ENCODE results near the gene HCN2. TPM values are rescaled to one million over a fixed set of nuclear protein-coding genes. Genes with fewer than 3 reads are reported as not detected.

Gene HCN2
- 0.37 and 0.59 TPM in 2 replicates for total RNA-seq

DNA sequence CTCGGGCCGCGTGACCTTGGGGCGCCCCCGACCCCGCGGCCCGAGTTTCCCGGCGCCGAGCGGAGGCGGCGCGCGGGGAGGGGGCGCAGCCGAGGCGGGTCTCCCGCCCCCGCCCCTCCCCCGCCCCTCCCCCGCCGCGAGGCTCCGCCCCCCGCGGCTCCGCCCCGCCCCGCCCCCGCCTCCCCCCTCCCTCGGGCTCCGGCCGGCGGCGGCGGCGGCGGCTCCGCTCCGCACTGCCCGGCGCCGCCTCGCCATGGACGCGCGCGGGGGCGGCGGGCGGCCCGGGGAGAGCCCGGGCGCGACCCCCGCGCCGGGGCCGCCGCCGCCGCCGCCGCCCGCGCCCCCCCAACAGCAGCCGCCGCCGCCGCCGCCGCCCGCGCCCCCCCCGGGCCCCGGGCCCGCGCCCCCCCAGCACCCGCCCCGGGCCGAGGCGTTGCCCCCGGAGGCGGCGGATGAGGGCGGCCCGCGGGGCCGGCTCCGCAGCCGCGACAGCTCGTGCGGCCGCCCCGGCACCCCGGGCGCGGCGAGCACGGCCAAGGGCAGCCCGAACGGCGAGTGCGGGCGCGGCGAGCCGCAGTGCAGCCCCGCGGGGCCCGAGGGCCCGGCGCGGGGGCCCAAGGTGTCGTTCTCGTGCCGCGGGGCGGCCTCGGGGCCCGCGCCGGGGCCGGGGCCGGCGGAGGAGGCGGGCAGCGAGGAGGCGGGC, at the start of gene HCN2:
Gene HCN2, plus strand, starts transcription at position 189 of the 703 bp plus-strand sequence. Its CDS starts 65 bp downstream, at position 254.

DNA sequence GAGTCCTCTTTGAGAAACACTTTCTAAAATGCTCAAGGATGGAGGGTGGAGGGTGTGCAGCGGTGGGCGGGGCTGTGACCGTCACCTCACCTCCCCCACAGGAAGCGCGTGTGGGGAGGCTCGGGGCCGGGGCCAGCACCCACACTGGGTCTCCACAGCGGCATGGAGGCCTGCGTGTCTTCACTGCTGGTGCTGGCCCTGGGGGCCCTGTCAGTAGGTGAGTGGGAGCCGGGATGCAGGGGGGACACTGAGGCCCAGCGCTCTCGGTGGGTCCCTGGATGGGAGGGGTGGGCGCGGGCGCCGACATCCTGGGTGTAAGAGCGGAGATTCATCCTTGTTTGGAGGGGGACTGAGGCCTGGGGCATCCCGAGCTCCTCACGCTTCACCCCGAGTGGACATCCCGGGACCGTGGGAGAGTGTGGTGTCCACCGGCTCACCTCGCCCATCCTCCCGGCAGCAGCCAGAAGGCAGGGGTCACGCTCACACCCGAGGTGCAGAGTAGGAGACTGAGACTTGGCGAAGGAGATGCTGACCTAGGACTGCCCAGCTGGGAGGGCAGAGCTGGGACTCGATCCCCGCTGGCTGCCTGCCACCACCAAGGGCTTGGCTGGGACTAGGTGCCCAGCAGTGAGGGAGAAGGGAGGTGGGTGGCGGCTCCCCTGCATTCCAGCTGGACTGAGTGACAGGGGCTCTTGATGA, 45.6 kb upstream of the HCN2 start, which contains the start of gene GZMM:
Gene GZMM, plus strand, starts transcription at position 144 of the 699 bp plus-strand sequence. Its CDS starts 19 bp downstream, at position 163.

DNA sequence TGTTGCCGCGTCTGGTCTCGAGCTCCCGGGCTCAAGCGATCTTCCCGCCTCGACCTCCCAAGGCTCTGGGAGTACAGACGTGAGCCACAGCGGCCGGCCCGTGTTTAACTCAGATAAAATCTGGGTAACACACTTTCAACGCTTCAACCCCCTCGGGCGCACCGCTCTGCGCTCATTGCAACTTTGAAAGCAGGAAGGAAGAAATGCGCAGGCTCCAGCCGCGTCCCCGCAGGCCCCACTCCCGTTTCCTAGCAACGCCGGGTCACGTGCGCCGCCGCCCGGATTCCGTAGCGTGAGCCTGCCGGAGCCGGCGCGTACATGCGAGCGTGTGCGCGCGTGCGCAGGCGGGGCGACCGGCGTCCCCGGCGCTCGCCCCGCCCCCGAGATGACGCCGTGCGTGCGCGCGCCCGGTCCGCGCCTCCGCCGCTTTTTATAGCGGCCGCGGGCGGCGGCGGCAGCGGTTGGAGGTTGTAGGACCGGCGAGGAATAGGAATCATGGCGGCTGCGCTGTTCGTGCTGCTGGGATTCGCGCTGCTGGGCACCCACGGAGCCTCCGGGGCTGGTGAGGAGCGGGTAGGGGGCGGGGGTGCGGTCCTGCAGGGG, 17.4 kb upstream of the HCN2 start, which contains the start of gene BSG:
Gene BSG, plus strand, starts transcription at position 457 of the 603 bp plus-strand sequence. Its CDS starts 39 bp downstream, at position 496.

DNA sequence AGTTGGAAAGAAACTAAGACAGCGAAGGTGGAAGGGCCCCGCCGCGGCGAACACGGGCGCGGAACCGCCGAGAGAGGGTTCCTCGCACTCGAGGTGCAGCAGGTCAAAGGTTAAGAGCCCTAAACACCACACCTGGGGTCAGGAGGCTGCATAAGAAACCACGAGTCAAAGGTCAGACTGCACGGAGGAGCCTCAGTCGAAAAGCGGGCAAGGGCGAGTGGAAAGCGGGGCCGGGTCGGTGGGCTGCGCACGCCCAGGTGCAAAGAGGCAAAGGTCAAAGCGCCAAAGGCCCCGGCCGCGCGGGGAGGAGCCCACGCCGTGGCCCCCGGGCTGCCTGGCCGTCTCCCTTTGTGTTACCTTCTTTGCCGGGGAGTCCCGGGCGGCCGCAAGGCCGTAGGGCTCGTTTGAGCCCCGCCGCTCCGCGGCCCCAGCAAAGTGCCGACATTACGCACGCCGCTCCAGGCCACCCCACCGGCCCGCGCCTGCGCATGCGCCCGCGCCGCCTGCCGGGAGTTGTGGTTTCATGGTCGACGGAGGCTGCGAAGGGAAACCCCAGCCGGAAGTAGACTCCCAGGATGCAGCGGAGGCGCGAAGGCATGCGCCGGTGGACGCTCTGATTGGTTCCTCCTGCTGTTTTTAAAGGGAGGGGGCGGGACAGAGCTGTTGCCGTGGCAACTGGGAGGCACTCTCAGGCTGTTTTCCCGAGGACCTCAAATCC, 43.5 kb downstream of the HCN2 start, which contains the start of gene POLRMT:
Gene POLRMT, minus strand, starts transcription at position 470 of the 718 bp plus-strand sequence. Its CDS starts 25 bp downstream, at position 445.

DNA sequence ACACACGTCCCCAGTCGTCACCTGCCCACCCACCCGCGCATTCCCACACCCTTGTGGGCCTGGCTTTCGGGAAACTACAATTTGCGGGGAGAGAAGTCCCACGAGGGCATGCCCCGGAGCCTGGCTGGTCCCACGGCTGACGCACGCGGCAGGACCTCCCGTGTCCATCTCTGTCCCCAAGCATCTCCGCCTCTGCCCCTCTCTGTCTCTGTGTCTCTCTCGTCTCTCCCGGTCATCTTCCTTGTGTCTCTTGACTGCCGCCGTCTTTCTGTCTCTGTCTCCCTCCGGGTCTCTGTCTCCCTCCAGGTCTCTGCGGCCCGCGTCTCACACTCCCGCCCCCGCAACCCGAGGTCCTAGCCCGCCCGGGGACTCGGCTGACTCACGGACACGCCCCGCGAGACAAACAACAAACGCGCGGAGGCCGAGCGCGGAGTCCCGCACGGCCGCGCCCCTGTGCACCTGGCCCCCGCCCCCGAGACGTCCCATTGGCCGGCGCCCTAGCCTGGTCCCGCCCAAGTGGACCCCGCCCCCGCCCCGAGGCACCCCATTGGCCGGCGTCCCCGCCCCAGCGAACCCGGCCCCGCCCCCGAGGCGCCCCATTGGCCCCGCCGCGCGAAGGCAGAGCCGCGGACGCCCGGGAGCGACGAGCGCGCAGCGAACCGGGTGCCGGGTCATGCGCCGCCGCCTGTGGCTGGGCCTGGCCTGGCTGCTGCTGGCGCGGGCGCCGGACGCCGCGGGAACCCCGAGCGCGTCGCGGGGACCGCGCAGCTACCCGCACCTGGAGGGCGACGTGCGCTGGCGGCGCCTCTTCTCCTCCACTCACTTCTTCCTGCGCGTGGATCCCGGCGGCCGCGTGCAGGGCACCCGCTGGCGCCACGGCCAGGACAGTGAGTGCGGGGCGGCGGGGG, 49.8 kb downstream of the HCN2 start, which contains the start of gene FGF22:
Gene FGF22, plus strand, starts transcription at position 627 of the 908 bp plus-strand sequence. Its CDS starts 47 bp downstream, at position 674.

DNA sequence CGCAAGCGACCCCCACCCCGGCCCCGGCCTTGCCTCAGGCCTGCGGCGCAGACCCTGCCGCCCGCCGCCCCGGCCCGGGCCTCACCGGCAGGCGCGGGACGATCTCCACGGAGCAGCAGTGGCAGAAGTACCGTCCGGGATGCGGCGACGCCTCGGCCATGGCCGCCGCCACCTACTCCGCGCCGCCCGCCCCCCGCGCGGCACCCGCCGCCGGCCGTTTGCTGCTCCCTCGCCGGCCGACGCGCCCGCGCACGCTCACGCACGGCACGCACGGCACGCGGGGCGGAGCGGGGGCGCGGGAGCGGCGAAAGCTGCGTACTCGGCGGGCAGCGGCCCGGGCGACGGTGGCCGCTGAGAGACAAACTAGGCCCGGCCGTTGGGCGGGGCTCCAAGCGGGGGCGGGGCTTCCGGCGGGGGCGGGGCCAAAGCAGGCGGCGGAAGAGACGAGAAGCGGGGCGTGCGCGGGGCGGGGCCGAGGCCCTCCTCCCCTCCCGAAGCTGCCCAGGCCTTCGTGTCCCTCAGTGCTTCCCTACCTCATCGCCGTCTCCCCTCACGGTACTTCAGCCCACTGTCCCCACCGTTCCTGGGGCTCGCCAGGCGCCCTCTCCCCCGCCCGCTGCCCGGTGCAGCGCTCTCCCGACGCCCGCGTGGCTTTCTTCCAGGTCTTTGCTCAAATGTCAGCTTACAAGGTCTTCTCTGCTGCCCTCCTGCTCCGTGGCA, 73.4 kb downstream of the HCN2 start, which contains the start of gene RNF126:
Gene RNF126, minus strand, starts transcription at position 253 of the 720 bp plus-strand sequence. Its CDS starts 93 bp downstream, at position 160.

Other genes starting within 250 kb of the HCN2 start
- 13.2 and 15.2 TPM in 2 replicates for gene MIER2, start 245.1 kb upstream of the HCN2 start, total RNA-seq
- gene C2CD4C, start 180.7 kb upstream of the HCN2 start, total RNA-seq, result under 0.01 and 0.20 TPM in 2 replicates
- 0.39 and 0.73 TPM in 2 replicates for gene SHC2, start 128.8 kb upstream of the HCN2 start, total RNA-seq
- under 0.01 and 0.37 TPM in 2 replicates for gene MADCAM1, start 93.4 kb upstream of the HCN2 start, total RNA-seq
- gene TPGS1, start 82.4 kb upstream of the HCN2 start, total RNA-seq, result 27.6 and 43.0 TPM in 2 replicates
- 41.5 and 44.8 TPM in 2 replicates for gene CDC34, start 58.1 kb upstream of the HCN2 start, total RNA-seq
- gene GZMM, start 45.8 kb upstream of the HCN2 start, total RNA-seq, result not detected in 2 replicates
- 287 and 293 TPM in 2 replicates for gene BSG, start 17.3 kb upstream of the HCN2 start, total RNA-seq
- gene POLRMT, start 43.7 kb downstream of the HCN2 start, total RNA-seq, result 27.6 and 34.6 TPM in 2 replicates
- not detected in 2 replicates for gene FGF22, start 50.0 kb downstream of the HCN2 start, total RNA-seq
- 37.5 and 48.5 TPM in 2 replicates for gene RNF126, start 73.3 kb downstream of the HCN2 start, total RNA-seq
- 29.9 and 33.8 TPM in 2 replicates for gene FSTL3, start 86.5 kb downstream of the HCN2 start, total RNA-seq
- gene PRSS57, start 105.6 kb downstream of the HCN2 start, total RNA-seq, result not detected in 2 replicates
- 2.5 and 9.9 TPM in 2 replicates for gene PALM, start 119.1 kb downstream of the HCN2 start, total RNA-seq
- 0.20 TPM in 1 of 2 replicates, not detected in the other for gene MISP, start 161.2 kb downstream of the HCN2 start, total RNA-seq
- gene PTBP1, start 207.6 kb downstream of the HCN2 start, total RNA-seq, result 133 and 189 TPM in 2 replicates
- not detected in 2 replicates for gene PLPPR3, start 232.1 kb downstream of the HCN2 start, total RNA-seq
- not detected in 2 replicates for gene AZU1, start 238.0 kb downstream of the HCN2 start, total RNA-seq